GM19351 (cell line): Measurements from ENCODE around the gene ASTN2.

Experiments
- ATAC-seq: cut with Tn5 transposase; IDR thresholded peaks from one replicate; pipeline ENCODE4 v1.9.1; 2021; ENCODE audit warnings: mild to moderate bottlenecking, moderate library complexity; ENCODE audit not compliant: unreplicated experiment

The ASTN2 gene

GRCh38 chr9:116980582-116981120 is 434.2 kb downstream of the ASTN2 start:
- ATAC-seq = no peak

DNA sequence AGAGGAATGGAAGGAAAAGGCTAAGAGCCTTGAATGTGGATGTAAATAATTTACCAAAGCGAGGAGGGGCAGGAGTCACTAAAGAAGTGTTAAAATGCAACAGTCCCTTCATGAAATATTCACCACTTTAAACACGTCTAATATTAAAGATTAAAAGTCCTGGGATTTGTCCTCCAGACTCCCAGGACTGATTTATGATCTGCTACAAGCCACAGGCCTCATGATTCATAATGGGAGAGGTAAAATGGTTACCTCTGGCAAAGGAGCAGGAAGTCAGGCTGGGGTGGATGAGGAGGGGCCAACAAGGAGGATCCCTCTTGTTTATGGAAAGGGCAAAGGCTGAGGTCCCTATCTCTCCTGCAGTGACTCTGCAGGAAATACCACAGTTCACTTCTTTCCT is 435.4 kb downstream of the ASTN2 start:
- ATAC-seq = no peak

DNA sequence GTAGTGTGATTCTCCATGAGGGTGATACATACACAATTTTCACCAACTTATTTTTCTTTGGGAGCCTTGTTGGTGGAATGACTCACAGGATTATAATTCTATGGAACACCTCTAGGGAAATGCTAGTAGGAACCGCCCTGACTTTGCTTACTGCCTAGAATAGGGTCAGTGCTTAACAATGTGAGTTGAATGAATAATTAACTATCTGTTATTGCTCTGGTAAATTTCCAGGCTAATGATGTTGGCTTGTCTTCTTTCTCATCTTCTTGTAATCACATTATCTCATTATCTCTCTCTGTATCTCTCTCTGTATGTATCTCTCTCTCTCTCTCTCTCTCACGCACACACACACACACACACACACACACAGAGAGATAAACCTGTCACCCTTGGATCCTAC is 436.7 kb downstream of the ASTN2 start:
- ATAC-seq = no peak

DNA sequence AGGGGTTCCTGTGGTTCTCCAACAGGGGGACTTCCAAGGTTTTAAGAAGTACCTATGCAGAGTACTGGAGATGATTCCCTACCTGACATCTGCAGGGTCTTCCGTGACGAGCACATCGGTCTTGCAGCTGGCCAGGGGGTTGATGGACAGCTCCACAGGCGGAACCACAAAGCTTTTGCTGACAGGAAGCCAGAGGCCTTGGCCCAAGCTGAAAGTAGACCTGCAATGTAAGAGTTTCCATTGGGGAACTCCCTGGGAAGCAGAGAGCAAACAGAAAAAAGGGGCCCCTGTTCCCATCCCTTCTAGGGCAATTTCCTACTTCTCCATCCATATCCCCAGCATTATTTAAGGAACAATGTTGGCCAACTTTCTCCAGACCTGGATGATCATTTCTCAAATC is 439.7 kb downstream of the ASTN2 start:
- ATAC-seq = no peak

DNA sequence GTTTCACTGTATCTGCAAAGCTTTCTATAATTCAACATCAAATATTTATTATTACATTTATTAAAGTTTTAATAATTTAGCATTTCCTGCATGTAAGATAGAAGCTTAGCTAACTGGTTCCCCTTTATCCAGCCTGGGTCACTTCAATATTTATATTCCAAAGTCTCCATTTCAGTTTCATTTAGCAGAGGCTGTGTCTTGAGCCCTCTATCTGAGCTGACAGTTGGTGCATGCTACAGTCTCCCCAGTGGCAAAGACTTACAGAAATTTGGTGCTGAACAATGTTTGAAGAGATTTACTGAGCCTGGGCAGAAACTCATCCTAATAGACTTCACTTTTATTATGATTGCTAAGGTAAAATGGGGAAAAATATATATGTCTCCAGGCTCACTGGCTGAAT is 448.7 kb downstream of the ASTN2 start:
- ATAC-seq = peak; percentile 73

DNA sequence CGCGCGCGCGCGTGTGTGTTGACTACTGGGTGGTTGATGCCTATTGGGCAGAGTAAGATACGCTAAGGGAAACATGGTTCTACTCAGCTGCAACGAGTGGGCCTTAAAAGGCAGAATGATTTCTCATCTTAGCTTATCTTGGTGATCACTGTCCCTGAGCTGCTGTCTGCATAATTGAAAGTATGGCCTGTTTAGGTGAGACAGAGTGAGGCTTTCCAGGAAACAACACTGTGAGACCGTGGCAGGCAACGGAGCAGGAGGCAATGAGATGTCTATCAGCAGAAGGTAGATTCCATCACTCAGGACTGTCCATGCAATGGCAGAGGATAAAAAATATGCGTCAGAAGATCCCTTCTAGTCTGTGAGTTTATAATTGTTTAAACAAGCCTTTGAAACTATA is 450.6 kb downstream of the ASTN2 start:
- no peak for ATAC-seq

GRCh38 chr9:116959809-116960208 is 455.0 kb downstream of the ASTN2 start:
- ATAC-seq = peak; percentile 58

GRCh38 chr9:116958881-116959280 is 456.0 kb downstream of the ASTN2 start:
- ATAC-seq = no peak

DNA sequence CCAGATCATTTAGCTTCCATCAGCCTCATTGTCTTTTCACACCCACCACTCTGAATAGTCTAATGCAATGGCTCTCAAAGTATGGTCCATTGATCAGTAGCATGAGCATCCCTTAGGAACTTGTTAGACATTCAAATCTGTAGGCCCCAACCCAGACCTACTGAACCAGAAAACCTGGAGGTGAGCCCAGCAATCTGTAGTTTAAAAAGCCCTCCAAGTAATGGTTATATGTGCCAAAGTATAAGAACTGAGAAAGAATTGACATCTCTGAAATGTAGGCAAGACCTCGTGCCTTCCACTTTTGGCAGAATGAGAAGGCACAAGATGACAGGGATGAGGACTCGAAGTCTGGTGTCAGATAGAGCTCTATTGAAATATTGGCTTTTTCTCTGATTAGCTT is 460.1 kb downstream of the ASTN2 start:
- no peak for ATAC-seq

DNA sequence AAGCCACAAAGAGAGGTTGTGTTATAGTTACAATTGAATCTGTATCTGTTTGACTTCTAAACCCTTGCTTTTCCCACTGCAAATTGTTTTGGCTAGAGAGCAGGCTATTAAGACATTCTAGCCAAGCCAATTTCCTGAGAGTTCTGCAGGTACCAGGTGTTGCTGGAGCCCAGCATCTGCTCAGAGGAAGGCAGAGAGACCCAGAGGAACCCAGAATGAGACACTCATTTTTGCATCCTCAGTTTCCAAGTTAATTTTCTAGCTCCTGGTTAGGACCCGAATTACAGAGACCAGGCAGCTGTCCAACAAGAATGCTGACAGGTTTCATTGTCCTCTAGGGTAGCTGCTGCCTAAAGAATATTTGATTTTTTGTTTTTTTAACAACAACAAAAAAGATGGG is 461.6 kb downstream of the ASTN2 start:
- ATAC-seq = no peak

GRCh38 chr9:116952436-116952810 is 462.4 kb downstream of the ASTN2 start:
- ATAC-seq = no peak

DNA sequence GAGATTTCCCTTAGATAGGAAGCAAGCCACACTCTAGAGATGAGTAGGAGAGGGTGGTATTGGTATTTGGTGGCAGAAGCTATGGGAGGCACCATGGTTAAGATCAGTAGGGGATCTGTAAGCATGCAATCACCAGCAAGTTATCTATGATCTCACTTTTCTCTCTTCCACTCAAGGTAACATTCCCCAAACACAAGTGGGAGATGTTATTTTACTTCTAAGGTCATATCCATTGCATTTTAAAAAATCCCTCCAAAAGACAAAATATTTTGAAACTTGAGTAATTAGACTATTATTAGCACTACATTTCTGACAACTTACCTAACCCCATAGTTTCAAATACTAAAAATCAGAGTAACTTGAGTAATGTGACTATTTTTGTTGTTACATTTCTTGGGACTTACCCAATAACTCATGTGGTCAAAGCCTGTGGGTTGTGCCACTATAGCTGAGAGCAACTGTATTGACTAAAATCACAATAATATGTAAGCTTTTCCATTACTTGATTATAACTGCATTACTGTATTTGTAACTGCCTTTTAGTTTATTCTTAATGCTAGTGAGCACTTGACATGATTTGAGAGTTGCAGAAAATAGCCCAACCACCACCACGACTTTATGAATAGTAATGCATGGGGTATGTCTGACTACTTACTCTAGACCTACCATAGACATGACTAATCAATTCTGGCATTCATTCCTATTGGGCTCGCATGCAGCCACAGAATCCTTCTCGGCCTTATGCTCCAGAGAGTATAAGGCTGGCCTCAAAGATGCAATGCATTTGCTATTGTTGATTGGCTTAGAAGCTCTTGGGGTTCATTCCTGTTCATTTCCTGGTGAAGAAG is 463.0 kb downstream of the ASTN2 start:
- peak; percentile 73 for ATAC-seq

DNA sequence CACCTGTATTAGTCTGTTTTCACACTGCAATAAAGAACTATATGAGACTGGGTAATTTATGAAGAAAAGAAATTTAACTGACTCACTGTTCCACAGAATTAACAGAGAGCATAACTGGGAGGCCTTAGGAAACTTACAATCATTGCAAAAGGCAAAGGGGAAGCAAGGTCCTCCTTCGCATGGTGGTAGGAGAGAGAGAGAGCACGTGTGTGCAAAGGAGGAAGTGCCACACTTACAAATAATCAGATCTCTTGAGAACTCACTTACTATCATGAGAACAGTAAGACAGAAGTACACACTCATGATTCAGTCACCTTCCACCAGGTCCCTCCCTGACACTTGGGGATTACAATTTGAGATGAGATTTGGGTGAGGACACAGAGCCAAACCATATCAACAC is 469.0 kb downstream of the ASTN2 start:
- ATAC-seq = peak; percentile 49

- no peak for ATAC-seq
Measured at GRCh38 chr9:116944714-116945534, 469.9 kb downstream of the ASTN2 start.

- ATAC-seq = no peak
Measured at GRCh38 chr9:116943970-116944369, 470.9 kb downstream of the ASTN2 start.

- peak; percentile 57 for ATAC-seq
Measured at GRCh38 chr9:116942593-116943061, 472.2 kb downstream of the ASTN2 start.

DNA sequence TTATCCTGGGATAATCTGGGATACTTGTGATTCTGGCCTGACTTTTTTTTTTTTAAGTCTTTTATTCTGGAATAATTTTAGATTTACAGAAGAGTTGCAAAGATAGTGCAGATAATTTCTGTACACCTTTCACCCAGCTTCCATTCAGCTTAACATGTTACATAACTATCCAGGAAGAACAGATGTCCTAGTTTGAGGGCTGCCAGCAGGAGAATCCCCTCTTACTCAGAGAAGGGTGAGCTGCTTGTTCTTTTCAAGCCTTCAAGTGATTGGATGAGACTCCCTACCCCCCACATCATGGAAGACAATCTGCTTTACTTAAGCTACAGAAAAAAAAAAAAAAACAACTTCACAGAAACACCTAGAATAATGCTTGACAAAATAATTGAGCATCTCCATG is 473.6 kb downstream of the ASTN2 start:
- no peak for ATAC-seq

DNA sequence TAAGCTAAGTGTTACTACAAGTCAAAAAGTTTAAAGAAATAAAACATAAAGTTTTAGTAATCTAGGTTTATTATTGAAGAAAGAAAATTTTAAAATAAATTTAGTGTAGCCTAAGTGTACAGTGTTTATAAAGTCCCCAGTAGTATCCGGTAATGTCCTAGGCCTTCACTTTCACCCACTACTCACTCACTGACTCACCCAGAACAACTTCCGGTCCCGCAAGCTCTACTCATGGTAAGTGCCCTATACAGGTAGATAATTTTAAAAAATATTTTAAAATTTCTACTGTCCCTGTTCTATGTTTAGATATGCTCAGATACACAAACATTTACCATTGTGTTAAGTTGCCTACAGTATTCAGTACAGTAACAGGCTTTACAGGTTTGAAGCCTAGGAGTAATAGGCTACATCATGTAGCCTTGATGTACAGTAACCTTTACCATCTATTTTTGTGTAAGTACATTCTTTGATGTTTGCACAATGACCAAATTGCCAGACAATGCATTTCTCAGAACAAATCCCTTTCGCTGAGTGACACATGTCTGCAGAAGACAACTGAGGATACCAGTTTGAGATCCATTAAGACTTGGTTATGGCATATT is 474.1 kb downstream of the ASTN2 start:
- ATAC-seq = no peak

DNA sequence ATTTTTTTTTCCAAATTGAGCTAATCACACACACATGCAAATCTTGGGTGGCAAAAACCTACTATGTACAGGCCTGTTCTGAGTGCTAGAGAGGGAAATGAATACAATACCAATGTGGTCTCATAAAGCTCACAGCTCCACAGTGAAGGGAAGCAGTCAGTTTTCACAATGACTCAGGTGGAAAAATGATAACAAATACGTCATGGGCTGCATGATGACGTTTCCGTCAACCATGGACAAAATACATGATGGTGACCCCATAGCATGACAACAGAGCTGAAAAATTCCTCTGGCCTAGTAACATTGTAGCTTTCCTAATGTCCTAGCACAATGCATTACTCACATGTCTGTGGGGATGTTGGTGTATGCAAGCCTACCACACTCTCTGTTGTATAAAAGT is 475.2 kb downstream of the ASTN2 start:
- peak; percentile 54 for ATAC-seq

DNA sequence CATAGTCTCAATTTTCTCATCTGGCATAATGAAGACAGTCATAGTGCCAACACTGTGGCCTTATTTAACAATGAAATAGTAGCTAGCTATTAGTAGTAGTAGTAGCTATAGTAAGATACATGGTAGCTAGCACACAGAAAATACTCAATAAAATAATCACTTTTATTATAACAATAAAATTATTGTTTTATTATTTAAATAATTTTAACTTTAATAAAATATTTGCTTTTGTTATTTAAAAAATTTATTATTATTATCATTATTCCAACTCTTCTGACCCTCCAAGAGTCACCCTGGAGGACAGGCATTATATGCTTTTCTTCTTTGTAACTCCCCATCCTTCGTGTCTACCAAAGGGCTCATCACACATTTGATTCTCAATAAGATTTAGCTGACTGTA is 475.7 kb downstream of the ASTN2 start:
- no peak for ATAC-seq

GRCh38 chr9:116937361-116937760 is 477.5 kb downstream of the ASTN2 start:
- no peak for ATAC-seq
